GM12892 (cell line): ENCODE data around the gene DDX24.

Experiments used
- POLR2A ChIP-seq: IDR thresholded peaks from 2 replicates; pipeline ENCODE4 v1.6.1; 2011; ENCODE audit warnings: low read depth, low read length, control low read depth
- POLR2AphosphoS5 ChIP-seq: IDR thresholded peaks from 2 replicates; pipeline ENCODE4 v1.6.1; 2011; ENCODE audit warnings: low read depth, low read length, control low read depth
- TAF1 ChIP-seq: IDR thresholded peaks from 2 replicates; pipeline ENCODE4 v1.6.1; 2011; ENCODE audit warnings: low read depth, mild to moderate bottlenecking, control low read depth, low read length, borderline replicate concordance

DNA sequence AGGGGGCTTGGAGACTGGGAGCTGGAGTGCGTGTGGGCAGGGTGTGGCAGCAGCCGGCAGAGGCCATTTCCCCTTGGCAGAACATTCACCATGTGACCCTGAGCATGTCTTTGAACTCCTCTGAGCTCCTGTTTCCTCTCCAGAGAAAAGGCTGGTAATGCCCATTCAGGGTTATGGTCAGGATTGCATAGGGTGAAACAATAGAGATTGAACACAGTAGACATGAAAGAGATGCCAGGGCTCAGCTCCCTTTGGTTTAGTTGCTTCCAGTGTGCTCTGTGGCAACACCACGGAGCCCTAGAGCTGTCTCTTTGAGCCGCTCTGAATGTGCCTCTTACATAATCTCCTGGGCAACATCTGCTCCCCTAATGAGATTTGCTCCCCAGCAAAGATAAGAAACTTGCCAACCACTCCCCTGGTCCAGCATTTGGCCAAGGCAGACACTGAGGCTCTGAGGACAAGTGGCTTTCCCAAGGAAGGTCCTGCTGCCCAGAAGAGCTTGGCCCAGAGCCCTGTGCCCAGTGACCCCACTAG is 34.1 kb upstream of the DDX24 start:
- TF ChIP-seq POLR2A: no peak
- TF ChIP-seq POLR2AphosphoS5: no peak
- TF ChIP-seq TAF1: no peak
